CD4-positive, alpha-beta T cell treated with Interleukin-6 at 100 ng/mL for 8 hours (primary cell): ENCODE results near the gene ATL3.
"Not testable (repeated sequence)": the region's sequence is repeated elsewhere in the genome, so short reads cannot be mapped to it uniquely, and the experiment has no call there.

Experiments
- DNase-seq: peaks from one replicate; pipeline ENCODE4 v3.0.0-alpha.2; 2020; ENCODE audit warnings: mixed read lengths, low spot score

The ATL3 gene, protein sequence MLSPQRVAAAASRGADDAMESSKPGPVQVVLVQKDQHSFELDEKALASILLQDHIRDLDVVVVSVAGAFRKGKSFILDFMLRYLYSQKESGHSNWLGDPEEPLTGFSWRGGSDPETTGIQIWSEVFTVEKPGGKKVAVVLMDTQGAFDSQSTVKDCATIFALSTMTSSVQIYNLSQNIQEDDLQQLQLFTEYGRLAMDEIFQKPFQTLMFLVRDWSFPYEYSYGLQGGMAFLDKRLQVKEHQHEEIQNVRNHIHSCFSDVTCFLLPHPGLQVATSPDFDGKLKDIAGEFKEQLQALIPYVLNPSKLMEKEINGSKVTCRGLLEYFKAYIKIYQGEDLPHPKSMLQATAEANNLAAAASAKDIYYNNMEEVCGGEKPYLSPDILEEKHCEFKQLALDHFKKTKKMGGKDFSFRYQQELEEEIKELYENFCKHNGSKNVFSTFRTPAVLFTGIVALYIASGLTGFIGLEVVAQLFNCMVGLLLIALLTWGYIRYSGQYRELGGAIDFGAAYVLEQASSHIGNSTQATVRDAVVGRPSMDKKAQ

DNA sequence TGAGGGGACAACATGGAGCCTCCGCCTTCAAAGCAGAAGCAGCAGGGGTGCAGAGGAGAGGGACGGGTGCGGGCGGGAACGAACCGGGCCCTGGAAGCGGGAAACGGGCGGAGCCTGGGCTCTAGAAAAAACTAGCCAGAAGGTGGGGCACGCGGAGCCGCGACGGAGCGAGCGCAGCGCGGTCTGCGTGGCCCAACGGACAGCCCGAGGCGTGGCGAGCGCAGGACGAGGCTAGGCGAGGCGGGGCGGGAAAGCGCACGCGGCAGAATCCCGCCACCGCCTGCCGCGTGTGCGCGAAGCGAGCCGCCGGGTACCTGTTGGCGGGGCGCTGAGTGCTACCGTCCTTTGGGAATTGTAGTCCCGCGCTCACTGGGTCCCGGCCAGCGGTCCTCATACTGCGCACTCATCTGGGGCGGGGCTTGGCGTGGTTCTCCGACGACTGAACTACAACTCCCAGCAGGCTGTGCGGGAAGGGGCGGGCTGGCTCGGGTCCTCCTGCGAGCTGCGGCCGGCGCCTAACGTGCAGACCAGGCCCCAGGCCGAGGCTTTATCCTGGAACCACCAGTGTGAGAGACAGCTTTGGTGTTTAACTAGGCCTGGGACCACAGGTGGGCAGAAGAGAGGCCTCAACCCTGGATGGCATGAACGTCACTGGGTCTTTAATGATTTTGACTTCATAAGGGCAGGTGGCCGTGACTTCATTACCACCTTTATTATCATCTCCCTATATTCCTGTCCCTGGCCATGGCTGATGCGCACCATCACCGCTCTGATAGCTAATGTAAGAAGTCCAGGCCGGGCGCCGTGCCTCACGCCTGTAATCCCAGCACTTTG is at the start of gene ATL3:
TSS of gene ATL3 (minus strand) at position 55 of the 834 bp plus-strand sequence. CDS start at position 14, 41 bp downstream.
- DNase-seq = peak; percentile 95

DNA sequence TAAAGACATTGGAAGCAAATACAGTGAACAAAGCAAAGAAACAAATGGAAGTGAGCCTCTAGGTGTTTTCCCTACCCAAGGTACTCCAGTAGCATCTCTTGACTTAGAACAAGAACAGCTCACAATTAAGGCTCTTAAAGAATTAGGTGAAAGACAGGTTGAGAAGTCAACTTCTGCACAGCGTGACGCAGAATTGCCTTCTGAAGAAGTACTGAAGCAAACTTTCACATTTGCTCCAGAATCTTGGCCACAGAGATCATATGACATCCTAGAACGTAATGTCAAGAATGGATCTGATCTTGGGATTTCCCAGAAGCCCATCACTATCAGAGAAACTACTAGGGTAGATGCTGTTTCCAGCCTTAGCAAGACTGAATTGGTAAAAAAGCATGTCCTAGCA is 49.4 kb upstream of the ATL3 start:
- no peak for DNase-seq

DNA sequence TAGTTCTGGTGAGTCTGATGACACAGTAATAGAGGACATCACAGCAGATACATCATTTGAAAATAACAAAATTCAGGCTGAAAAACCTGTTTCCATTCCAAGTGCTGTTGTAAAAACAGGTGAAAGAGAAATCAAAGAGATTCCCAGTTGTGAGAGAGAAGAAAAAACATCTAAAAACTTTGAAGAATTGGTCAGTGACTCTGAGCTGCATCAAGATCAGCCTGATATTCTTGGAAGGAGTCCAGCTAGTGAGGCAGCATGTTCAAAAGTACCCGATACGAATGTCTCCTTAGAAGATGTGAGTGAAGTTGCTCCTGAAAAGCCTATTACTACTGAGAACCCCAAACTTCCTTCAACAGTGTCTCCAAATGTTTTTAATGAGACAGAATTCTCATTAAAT is 48.8 kb upstream of the ATL3 start:
- DNase-seq = no peak

DNA sequence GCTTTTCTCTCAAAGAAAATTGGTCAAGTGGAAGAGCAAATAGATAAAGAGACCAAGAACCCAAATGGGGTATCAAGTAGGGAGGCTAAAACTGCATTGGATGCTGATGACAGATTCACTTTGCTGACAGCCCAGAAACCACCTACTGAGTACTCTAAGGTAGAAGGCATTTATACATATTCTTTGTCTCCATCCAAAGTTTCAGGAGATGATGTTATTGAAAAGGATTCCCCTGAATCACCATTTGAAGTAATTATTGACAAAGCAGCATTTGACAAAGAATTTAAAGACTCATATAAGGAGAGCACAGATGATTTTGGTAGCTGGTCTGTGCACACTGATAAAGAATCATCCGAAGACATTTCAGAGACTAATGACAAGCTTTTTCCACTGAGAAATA is 47.8 kb upstream of the ATL3 start:
- DNase-seq = no peak

DNA sequence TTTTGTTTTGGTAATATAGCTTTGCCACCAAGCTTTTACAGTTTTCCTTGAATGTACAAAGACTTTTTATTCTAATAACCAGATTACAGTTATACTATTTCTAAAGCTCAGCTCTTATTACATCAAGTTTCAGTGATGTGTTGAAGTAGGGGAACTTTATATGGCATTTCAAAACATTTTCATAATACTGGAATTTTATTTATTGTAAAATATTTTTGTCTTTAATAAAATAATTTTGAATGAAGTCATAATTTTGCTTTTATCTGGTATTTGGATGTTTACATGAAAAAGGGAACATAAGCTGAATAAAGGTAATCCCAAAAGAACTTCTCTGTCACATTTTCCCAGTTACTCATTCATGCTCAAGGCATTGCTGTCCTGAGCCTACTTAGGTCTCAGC is 44.9 kb upstream of the ATL3 start:
- no peak for DNase-seq

DNA sequence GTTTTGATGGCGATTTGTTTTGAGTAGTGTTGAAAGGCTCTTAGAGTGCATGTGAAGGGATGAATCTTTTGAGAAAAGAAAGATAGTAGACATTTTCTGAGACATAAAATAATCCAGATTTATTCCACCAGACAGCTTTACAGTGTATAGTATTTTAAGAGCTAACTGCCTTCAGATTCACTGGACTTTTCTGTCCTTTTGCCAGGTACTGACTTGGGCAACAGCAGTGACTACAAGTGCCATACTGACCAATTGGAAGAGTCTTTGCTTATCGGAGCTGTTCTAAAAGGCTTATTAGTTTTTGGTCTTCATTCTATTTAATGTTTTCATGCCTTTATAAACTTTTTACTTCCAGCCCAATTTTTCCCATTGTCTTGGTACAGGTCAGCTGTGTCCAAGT is 42.6 kb upstream of the ATL3 start:
- DNase-seq = no peak

DNA sequence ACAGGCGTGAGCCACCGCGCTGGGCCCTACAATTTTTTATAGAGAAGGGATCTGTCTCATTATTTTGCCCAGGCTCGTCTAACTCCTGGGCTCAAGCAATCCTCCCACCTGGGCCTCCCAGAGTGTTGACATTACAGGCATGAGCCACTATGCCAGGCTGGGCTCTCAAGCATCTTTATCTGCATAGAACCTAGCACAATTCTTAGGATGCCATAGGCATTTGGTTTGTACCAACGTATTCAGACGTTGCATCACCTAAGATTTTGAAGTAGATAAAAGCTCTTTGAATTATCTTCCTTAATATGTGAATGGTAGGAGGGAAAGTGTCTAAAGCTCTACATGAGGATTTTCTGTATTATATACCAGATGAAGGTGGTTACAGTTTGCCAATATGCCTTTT is 40.7 kb upstream of the ATL3 start:
- no peak for DNase-seq

DNA sequence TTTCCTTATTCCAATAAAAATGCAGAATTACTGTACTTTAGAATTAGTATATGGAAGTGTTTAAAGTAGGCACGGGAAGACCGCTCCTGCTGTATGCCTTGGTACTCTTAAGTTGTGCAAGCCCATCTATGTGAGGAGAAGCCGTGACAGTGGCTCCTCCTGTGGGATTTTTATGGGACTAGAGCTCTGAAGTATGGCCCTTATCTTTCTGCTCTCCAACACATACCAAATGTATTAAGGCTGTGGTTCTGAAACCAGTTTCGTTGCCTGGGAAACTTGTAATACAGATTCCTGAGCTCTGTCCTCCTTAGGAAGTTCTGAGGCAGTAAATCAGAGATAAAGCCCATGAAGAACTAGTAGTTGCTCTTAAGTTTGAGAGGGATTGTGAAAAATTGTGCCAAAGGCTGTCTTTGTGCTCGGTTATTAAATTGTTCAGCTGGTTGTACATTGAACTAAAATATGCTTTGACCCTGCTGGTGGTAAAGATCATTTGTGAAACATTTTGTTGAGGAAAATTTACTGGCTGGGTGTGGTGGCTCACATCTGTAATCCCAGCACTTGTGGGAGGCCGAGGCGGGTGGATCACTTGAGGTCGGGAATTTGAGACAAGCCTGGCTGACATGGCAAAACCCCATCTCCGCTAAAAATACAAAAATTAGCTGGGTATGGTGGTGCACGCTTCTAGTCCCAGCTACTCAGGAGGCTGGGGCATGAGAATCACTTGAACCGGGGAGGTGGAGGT is 39.5 kb upstream of the ATL3 start:
- DNase-seq = no peak

DNA sequence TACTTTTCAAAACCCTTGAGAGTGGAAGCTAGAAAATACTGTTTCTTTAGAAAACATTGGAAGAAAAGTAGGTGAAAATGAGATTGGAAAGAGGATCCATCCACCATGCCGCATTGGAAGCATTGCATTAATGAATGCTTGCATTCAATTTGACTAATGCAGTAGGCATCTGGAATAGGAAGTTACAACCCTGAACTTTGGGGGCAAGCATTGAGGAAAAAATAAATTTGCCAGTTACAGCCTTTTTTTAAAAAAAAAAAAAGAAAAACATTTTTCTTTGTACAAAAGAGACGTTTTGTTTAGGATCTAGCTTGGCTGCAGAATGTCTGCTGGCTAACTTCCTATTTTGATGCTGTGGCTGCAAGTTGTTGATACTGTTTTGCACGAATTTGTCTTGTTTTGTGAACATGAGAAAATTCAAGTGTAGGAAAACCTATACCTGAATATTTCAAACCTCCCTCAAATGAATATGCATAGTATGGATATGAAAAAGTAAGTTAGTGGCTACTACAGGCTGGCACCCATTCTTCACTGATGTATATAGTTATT is 38.2 kb upstream of the ATL3 start:
- DNase-seq = no peak

DNA sequence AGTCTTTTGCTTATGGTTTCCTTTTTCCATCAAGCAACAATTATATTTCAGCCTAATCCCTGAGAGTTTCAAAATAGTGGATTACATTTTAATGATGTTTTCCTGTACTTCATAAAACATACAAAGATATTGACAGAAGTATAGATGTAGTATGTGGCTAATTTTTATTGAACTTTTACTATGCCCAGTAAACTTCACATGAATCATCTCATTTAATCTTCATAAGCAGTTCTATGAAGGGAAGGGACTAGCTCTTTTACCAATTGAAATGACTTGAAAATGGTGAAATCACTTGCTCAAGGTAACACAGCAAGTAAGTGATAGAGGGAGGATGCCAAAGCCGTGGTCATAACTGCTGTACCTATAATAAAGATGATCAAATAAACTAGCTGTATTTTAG is 37.6 kb upstream of the ATL3 start:
- no peak for DNase-seq

DNA sequence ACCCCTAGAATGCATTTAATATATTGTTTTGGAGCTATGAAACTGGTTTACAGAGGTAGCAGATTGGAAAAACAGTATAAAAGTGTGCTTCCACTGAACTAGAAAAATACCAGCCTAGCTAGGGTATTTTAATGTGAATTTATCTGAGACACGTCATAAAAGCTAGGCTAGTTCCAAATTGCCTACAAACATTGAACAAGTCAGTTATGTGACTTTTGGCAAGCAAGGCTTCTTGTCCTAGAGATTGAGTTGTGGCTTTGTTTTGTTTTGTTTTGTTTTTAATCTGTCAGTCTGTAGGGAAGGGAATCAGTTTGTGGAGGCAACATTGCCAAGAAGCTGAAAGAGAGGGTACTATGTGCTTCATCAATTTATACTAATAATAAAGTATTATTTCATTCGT is 34.4 kb upstream of the ATL3 start:
- no peak for DNase-seq

DNA sequence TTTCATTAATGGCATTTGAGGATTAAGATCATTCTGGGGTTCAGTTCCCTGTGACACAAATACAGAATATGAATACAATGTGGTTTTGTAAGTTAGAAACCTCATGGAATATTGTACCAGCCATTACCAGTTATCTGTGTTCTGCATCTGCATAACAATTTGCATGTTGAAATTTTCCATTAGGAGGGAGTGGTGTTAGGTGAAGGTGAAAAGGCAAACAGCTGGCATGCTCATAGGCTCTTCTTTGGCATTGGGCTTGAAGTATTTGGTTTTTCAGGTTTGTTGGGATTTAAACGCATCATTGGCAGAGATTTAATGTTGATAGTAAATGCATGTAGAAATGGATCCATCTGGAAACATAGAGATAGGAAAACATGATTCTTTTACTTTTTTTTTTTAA is 28.7 kb upstream of the ATL3 start:
- DNase-seq = no peak

DNA sequence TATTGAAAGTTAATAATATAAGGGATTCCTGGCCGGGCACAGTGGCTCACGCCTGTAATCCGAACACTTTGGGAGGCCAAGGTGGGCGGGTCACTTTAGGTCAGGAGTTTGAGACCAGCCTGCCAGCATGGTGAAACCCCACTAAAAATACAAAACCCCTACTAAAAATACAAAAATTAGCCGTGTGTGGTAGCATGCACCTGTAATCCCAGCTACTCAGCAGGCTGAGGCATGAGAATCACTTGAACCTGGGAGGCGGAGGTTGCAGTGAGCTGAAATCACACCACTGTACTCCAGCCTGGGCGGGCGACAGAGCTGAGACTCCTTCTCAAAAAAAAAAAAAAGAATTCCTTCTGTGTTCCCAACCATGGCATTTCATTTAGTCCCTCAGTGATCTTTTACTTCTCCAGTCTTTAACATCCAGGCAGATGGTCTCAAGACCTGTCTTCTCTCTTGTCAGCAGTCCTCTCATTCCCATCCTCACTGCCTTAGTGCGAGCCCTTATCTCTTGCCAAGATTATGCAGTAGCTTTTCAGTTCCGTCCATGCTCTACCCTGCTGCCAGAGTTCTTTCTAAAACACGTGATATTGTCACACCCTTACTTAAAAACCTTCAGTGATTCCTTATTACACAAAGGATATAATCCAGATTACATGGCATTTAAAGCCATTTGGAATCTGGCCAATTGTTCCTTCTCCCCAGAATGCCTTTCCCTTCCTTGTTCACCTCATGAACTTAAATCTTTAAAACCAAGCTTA is 28.0 kb upstream of the ATL3 start:
- no peak for DNase-seq

DNA sequence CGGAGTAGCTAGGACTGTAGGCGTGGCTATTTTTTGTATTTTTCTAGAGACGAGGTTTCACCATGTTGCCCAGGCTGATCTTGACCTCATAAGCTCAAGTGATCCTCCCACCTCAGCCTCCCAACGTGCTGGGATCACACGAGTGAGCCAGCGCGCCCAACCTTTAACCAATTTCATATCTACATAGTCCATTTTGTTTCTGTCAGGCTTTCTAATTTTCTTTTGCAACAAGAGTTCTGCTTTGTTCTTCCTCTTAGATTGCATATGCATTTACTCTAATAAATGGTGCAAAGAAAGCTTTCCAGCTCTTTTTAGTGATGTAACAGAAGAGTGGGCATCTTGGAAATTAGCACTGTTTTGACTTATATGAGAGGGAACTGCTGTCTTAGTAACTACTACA is 23.4 kb upstream of the ATL3 start:
- DNase-seq = no peak

DNA sequence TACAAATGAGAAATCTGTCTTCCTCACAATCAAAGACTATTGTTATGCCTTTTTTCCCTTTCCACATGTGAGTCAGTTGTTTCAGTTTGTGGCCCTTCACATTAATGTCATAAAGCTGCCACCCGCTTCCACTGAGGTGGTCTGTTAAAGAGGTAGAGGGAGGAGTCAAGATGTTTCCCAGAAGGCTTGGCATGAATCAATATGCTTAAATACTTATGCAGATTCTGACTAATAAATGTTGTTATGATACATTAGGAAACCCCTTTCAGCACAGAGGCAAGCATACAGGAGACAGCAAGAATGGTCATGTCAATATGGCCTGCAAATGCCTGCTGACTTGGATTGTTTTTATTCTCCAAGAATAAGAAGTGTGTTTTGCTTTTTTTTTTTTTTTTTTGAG is 16.7 kb upstream of the ATL3 start:
- DNase-seq = no peak

DNA sequence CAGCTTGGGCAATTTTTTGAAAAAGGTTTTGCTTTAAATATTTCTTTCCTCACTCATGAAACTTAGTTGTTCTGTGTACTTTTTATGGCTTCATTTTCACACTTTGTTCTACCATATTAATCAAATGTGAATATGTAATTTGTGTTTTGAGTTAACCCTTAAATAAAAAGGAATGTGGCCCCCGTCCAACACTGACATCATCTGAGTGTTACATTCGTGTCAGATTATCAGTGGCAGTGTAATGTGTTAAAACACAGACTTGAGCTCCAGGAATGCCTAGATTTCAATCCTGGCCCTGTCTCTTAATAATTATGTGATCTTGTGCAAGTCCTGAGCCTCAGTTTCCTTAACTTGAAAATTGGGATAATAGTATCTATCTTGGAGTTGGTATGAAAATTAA is 15.8 kb upstream of the ATL3 start:
- no peak for DNase-seq

DNA sequence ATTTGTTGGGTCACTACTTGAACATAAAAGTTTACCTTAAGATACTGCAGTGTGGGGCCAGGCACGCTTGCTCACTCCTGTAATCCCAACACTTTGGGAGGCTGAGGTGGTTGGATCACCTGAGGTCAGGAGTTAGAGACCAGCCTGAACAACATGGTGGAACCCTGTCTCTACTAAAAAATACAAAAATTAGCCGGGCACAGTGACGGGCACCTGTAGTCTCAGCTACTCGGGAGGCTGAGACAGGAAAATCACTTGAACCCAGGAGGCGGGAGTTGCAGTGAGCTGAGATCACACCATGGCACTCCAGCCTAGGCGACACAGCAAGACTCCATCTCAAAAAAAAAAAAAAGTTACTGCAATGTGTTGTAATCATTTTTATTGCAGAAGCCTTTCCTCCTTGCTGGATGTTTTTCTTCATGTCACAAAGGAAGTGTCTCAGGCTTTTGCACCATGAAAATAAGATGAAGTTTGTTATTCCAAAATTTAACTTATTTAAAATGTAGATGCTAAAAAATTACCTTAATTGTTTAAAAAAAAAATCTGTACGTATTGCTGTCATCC is 14.1 kb upstream of the ATL3 start:
- not testable (repeated sequence) for DNase-seq

DNA sequence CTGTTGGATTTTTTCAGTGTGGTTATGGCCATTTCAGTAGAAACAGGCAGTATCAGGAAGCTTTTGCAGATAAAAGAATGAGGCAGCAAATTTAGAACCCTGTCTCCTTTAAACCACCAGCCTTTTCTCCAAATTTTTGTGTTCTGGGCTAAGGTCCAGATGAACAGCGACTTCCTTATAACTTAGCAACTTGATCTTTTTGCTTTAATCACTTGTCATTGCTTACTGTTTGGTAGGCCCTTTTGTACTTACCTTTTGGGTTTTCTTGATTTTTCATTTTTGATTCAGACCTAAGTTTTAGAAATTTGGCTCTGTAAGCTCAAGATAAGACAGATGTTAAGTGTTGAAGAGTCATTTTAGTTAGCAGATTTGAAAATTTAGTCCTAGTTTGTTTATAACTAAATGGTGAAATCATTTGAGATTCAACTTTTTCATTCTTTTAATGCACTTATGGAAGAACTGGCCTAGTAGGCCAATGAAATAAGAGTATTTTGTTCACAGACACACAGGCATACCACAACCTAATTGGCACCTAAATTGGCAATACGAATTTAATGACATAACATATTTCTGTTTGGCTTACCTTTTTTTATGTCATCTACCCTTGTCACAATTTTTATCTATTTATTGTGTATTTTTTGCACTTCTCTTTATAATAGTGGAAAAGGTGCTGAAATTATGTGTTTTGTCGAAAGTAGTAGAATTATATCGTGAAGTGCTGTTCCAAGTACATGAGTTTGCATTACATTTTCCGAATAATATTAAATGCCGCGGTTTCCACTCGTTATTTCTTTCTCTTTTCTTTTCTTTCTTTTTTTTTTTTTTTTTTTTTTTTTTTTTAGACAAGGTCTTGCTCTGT is 12.2 kb upstream of the ATL3 start:
- DNase-seq = no peak

DNA sequence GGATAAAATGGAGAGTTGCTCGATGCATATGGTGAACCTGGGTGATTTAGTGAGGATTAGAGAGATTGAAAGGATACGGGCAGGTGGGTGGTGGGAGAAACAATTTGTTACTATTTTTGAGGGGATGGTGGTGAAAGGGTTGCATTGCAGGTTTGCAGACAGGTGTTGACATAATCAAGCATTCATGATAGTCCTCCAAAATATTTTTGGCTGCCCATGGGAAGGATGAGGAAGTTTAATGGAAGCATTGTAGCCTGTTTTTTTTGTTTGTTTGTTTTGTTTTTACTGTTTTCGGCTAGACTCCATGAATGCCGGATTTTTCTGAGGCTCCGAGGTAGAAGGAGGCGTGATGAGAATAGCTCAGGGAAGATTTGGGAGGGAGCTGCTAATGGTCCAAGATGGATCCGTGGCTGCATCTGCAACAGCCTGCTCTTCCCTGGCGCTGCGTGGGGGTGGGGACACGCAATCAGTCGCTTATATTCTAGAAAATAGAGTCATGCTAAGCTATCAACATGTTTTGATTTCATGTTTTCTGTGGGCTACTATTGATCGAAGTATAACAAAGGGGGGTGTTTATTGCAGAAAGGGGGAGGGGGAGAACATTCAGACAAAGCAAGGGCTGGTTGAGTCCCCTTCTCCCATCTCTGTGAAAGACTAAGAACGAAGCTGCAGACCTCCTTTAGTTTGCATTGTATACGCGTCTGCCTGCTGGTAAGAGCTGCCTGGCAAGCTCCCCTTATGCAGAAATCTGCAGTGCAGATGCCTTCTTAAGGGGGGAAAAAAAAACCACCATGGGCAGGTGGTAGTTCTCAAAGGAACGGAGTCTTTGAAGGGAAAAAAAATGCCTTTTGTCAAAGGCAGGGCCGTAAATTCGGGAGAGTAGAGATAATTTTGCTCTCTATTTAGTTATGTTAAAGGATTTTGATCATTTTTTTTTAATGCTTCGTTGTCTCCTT is 11.2 kb upstream of the ATL3 start:
- DNase-seq = no peak
